ENCODE results near the gene DHX15. TPM values are rescaled to one million over a fixed set of nuclear protein-coding genes. Genes with fewer than 3 reads are reported as not detected.

Gene DHX15
- total and polyA plus RNA-seq, 2 experiments from 2014 or later, result 226 to 372 TPM

DNA sequence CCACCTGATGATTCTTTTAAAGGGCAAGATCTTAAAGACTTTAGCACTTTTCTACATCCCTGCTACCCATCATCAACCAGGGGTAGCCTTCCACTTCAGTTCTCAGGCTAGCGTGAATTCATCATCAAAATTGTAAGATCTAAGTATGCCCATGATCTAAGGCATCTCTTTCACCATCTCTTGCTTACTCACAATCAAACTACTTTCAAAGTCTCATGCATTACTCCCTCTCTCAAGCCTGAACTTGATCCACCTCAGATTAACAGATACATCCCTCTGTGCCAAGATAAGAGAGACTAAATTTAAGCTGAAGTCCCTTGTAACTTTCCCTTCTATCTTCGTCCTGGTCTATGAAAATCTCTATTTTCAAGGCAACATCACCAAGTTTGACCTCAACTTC is 62.8 kb downstream of the DHX15 start (continued):
- TF ChIP-seq, protein P1, sequence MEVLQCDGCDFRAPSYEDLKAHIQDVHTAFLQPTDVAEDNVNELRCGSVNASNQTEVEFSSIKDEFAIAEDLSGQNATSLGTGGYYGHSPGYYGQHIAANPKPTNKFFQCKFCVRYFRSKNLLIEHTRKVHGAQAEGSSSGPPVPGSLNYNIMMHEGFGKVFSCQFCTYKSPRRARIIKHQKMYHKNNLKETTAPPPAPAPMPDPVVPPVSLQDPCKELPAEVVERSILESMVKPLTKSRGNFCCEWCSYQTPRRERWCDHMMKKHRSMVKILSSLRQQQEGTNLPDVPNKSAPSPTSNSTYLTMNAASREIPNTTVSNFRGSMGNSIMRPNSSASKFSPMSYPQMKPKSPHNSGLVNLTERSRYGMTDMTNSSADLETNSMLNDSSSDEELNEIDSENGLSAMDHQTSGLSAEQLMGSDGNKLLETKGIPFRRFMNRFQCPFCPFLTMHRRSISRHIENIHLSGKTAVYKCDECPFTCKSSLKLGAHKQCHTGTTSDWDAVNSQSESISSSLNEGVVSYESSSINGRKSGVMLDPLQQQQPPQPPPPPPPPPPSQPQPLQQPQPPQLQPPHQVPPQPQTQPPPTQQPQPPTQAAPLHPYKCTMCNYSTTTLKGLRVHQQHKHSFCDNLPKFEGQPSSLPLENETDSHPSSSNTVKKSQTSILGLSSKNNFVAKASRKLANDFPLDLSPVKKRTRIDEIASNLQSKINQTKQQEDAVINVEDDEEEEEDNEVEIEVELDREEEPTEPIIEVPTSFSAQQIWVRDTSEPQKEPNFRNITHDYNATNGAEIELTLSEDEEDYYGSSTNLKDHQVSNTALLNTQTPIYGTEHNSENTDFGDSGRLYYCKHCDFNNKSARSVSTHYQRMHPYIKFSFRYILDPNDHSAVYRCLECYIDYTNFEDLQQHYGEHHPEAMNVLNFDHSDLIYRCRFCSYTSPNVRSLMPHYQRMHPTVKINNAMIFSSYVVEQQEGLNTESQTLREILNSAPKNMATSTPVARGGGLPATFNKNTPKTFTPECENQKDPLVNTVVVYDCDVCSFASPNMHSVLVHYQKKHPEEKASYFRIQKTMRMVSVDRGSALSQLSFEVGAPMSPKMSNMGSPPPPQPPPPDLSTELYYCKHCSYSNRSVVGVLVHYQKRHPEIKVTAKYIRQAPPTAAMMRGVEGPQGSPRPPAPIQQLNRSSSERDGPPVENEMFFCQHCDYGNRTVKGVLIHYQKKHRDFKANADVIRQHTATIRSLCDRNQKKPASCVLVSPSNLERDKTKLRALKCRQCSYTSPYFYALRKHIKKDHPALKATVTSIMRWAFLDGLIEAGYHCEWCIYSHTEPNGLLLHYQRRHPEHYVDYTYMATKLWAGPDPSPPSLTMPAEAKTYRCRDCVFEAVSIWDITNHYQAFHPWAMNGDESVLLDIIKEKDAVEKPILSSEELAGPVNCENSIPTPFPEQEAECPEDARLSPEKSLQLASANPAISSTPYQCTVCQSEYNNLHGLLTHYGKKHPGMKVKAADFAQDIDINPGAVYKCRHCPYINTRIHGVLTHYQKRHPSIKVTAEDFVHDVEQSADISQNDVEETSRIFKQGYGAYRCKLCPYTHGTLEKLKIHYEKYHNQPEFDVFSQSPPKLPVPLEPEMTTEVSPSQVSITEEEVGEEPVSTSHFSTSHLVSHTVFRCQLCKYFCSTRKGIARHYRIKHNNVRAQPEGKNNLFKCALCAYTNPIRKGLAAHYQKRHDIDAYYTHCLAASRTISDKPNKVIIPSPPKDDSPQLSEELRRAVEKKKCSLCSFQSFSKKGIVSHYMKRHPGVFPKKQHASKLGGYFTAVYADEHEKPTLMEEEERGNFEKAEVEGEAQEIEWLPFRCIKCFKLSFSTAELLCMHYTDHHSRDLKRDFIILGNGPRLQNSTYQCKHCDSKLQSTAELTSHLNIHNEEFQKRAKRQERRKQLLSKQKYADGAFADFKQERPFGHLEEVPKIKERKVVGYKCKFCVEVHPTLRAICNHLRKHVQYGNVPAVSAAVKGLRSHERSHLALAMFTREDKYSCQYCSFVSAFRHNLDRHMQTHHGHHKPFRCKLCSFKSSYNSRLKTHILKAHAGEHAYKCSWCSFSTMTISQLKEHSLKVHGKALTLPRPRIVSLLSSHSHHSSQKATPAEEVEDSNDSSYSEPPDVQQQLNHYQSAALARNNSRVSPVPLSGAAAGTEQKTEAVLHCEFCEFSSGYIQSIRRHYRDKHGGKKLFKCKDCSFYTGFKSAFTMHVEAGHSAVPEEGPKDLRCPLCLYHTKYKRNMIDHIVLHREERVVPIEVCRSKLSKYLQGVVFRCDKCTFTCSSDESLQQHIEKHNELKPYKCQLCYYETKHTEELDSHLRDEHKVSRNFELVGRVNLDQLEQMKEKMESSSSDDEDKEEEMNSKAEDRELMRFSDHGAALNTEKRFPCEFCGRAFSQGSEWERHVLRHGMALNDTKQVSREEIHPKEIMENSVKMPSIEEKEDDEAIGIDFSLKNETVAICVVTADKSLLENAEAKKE (CRISPR knock-in tag; IDR thresholded peaks at IDR 0.05), result no peak
- TF ChIP-seq POLR2AphosphoS5 (IDR thresholded peaks at IDR 0.05; ENCODE audit: low read depth) (no peak), ZNF331 (CRISPR knock-in tag; IDR thresholded peaks at IDR 0.05; ENCODE audit: low read depth) (no peak), EZH2phosphoT487 (IDR thresholded peaks at IDR 0.05; ENCODE audit: unreplicated experiment) (no peak), ZNF114 (CRISPR knock-in tag; IDR thresholded peaks at IDR 0.05) (no peak), STAT1 (IDR thresholded peaks at IDR 0.05; ENCODE audit: unreplicated experiment) (no peak)
- TF ChIP-seq, protein P2, sequence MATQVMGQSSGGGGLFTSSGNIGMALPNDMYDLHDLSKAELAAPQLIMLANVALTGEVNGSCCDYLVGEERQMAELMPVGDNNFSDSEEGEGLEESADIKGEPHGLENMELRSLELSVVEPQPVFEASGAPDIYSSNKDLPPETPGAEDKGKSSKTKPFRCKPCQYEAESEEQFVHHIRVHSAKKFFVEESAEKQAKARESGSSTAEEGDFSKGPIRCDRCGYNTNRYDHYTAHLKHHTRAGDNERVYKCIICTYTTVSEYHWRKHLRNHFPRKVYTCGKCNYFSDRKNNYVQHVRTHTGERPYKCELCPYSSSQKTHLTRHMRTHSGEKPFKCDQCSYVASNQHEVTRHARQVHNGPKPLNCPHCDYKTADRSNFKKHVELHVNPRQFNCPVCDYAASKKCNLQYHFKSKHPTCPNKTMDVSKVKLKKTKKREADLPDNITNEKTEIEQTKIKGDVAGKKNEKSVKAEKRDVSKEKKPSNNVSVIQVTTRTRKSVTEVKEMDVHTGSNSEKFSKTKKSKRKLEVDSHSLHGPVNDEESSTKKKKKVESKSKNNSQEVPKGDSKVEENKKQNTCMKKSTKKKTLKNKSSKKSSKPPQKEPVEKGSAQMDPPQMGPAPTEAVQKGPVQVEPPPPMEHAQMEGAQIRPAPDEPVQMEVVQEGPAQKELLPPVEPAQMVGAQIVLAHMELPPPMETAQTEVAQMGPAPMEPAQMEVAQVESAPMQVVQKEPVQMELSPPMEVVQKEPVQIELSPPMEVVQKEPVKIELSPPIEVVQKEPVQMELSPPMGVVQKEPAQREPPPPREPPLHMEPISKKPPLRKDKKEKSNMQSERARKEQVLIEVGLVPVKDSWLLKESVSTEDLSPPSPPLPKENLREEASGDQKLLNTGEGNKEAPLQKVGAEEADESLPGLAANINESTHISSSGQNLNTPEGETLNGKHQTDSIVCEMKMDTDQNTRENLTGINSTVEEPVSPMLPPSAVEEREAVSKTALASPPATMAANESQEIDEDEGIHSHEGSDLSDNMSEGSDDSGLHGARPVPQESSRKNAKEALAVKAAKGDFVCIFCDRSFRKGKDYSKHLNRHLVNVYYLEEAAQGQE (IDR thresholded peaks at IDR 0.05; ENCODE audit: unreplicated experiment), result no peak

All from GM23338 (cell line).